HCT116 (cell line): Measurements from ENCODE around the gene PLOD1.

ENCODE experiments used
- ELF1 ChIP-seq: IDR thresholded peaks from 2 replicates; pipeline ENCODE4 v1.6.1; 2012; ENCODE audit warnings: low read depth, borderline replicate concordance
- JUND ChIP-seq: IDR thresholded peaks from 2 replicates; pipeline ENCODE4 v1.6.1; 2012
- POLR2A ChIP-seq: IDR thresholded peaks from 2 replicates; pipeline ENCODE4 v1.7.0; 2011; ENCODE audit warnings: borderline replicate concordance; ENCODE audit not compliant: insufficient read depth, insufficient read length; ENCODE audit errors: extremely low read depth
- SIN3A ChIP-seq: IDR thresholded peaks from 2 replicates; pipeline ENCODE4 v1.6.1; 2012; ENCODE audit warnings: low read depth
- SP1 ChIP-seq: IDR thresholded peaks from 2 replicates; pipeline ENCODE4 v1.6.1; 2012; ENCODE audit warnings: low read depth
- TF ChIP-seq, protein P1 (sequence below), 3 experiments: fragments of 200-600 bp in 1 of 3; sonication (generic) in 1 of 3; IDR thresholded peaks in 2 of 3; conservative IDR thresholded peaks in 1 of 3; 2 replicates each; pipeline ENCODE4 v1.5.1; 2012 to 2017; ENCODE audit warnings: low read depth in 2 of 3, low read length in 2 of 3, antibody characterized with exemption in 1 of 3, borderline replicate concordance in 1 of 3, control low read depth in 1 of 3, mild to moderate bottlenecking in 1 of 3, mixed read lengths in 1 of 3, mixed run types in 1 of 3, moderate library complexity in 1 of 3; ENCODE audit not compliant: insufficient read depth in 1 of 3
- TF ChIP-seq, protein P2 (sequence below): IDR thresholded peaks from 2 replicates; pipeline ENCODE4 v1.6.1; 2012; ENCODE audit warnings: low read depth

DNA sequence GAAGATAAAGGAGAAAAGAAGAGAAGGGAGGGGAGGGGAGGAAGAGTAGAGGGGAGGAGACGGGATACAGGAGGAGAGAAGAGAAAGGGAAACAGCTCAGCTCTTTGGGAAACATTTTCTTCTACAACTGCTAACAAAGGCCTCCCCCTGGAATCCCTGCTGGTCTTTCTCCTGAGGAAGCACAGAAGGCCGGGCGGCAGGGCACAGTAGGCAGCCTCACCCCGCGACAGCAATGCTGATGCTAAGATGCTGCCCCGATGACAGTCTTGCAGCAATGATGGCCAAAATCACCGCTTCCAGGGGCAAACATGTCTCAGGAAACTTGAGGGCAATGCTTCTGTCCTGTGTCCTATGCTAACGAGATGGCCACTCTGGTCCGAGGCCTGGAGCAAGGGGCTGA is 13.5 kb upstream of the PLOD1 start:
- TF ChIP-seq SP1, result no peak
- TF ChIP-seq JUND, result no peak
- TF ChIP-seq, protein P1, sequence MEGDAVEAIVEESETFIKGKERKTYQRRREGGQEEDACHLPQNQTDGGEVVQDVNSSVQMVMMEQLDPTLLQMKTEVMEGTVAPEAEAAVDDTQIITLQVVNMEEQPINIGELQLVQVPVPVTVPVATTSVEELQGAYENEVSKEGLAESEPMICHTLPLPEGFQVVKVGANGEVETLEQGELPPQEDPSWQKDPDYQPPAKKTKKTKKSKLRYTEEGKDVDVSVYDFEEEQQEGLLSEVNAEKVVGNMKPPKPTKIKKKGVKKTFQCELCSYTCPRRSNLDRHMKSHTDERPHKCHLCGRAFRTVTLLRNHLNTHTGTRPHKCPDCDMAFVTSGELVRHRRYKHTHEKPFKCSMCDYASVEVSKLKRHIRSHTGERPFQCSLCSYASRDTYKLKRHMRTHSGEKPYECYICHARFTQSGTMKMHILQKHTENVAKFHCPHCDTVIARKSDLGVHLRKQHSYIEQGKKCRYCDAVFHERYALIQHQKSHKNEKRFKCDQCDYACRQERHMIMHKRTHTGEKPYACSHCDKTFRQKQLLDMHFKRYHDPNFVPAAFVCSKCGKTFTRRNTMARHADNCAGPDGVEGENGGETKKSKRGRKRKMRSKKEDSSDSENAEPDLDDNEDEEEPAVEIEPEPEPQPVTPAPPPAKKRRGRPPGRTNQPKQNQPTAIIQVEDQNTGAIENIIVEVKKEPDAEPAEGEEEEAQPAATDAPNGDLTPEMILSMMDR (IDR thresholded peaks at IDR 0.05 in 2 of 3, conservative IDR thresholded peaks at IDR 0.05 in 1 of 3; ENCODE audit: borderline replicate concordance in 1 of 3, insufficient read depth in 1 of 3, low read depth in 2 of 3, low read length in 2 of 3), result no peak
- no peak for TF ChIP-seq POLR2A
- TF ChIP-seq SIN3A, result no peak
- TF ChIP-seq, protein P2, sequence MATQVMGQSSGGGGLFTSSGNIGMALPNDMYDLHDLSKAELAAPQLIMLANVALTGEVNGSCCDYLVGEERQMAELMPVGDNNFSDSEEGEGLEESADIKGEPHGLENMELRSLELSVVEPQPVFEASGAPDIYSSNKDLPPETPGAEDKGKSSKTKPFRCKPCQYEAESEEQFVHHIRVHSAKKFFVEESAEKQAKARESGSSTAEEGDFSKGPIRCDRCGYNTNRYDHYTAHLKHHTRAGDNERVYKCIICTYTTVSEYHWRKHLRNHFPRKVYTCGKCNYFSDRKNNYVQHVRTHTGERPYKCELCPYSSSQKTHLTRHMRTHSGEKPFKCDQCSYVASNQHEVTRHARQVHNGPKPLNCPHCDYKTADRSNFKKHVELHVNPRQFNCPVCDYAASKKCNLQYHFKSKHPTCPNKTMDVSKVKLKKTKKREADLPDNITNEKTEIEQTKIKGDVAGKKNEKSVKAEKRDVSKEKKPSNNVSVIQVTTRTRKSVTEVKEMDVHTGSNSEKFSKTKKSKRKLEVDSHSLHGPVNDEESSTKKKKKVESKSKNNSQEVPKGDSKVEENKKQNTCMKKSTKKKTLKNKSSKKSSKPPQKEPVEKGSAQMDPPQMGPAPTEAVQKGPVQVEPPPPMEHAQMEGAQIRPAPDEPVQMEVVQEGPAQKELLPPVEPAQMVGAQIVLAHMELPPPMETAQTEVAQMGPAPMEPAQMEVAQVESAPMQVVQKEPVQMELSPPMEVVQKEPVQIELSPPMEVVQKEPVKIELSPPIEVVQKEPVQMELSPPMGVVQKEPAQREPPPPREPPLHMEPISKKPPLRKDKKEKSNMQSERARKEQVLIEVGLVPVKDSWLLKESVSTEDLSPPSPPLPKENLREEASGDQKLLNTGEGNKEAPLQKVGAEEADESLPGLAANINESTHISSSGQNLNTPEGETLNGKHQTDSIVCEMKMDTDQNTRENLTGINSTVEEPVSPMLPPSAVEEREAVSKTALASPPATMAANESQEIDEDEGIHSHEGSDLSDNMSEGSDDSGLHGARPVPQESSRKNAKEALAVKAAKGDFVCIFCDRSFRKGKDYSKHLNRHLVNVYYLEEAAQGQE, result no peak
- TF ChIP-seq ELF1, result no peak
